Measurements from ENCODE around the gene TRMT1. TPM values are rescaled to one million over a fixed set of nuclear protein-coding genes. Genes with fewer than 3 reads are reported as not detected.

The TRMT1 gene
- total RNA-seq, 1 experiment from 2014 or later = 52.0 TPM

DNA sequence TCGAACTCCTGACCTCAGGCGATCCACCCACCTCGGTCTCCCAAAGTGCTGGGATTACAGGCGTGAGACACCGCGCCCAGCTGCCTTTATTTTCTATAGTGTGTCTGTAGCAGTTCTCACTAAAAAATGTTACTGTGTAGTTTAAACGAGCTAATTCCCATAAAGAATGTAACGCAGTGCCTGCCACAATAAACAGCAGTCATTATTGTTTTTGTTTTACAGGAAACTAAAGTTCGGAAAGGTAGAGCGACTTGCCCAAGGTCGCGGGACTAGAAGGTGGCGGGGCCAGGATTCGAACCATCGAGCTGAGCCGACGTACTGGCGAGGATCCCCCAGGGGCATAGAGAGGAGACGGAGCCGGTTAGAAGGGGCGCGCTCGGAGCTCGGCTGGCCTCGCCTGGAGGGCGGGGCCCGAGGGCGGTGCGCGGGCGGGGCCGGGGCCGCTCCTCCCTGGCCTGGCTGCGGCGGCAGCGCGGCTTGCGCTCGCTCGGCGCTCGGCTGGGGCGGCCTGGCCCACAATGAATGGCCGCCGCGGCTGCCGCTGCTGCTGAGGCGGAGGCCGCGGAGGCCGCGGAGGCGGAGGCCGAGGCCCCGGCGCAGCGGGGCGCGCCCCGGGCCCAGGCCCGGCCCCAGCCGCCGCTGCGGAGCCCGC, 1.4 kb upstream of the TRMT1 start, which contains the start of gene NACC1:
Gene NACC1 (plus strand): TSS at position 493 of the 652 bp plus-strand sequence. CDS start 16,944 bp downstream, outside the sequence.
- DNase-seq (ENCODE audit: low read depth, low spot score) = peak; percentile 78
- intact Hi-C loops (cut with micrococcal nuclease; ENCODE audit: unreplicated experiment) = no loop called here
- CTCF ChIA-PET = no interaction called here

DNA sequence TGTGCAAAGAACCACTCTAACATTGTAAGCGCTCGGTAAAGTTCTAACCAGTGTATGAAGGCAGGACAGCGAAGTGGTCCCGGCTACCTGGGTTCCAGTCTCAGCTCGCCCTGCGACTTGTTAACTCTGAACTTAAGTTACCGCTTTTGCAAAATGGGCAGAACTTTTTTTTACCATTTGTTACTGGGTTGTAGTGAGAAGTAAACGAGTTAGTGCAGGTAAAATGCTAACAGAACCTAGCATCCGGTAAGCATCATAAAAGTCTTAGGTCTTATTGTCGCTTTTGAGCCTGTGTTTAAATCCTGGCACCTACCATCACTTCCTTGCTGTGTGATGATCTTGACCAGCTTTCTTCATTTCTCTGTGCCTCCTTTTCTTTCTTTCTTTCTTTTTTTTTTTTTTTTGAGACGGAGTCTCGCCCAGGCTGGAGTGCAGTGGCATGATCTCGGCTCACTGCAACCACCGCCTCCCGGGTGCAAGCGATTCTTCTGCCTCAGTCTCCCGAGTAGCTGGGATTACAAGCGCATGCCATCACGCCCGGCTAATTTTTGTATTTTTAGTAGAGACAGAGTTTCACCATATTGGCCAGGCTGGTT, 734 bp upstream of the TRMT1 start:
- ATAC-seq (peak; percentile 6; the same call in 1 of the 2 replicates), DNase-seq (ENCODE audit: low read depth, low spot score) (no peak)
- Histone ChIP-seq H3K27me3 (ENCODE audit: control insufficient read depth, insufficient read depth, low read length) (no peaks in the 10 kb centered on the region), H3K27ac (ENCODE audit: low read length) (peak overlapping the region; percentile 91), H3K9me3 (ENCODE audit: control insufficient read depth, insufficient read depth, low read depth, low read length) (no peaks in the 10 kb centered on the region), H3K36me3 (ENCODE audit: control insufficient read depth, insufficient read depth, low read length) (peaks cover 5% of the 10 kb centered on the region), H3K4me1 (ENCODE audit: control insufficient read depth, insufficient read depth, low read length) (peaks cover 26% of the 10 kb centered on the region), H3K4me3 (ENCODE audit: low read depth in 2 of 2, low read length in 2 of 2) (peak overlapping the region; percentile 90 to 92)
- CTCF ChIA-PET = interaction anchor here (0.6 kb wide), 1 partner anchor 57 kb away, joined by 3 read pairs; no protein-coding TSS in a partner anchor
- in situ Hi-C loops (cut with HindIII; ENCODE audit: low pct_unique_long_range_greater_than_20kb, low sequenced_read_pairs) (no loop called here), intact Hi-C loops (cut with micrococcal nuclease; ENCODE audit: unreplicated experiment) (no loop called here)
- BruUV-seq (replicated peaks) = no TSS peak
- TF ChIP-seq POLR2AphosphoS5 (IDR thresholded peaks at IDR 0.05; ENCODE audit: low read depth, low read length) = no peak
- TF ChIP-seq SIN3A (IDR thresholded peaks at IDR 0.05; ENCODE audit: borderline replicate concordance, insufficient read depth, low read depth, low read length) = no peak
- TF ChIP-seq, protein P1, sequence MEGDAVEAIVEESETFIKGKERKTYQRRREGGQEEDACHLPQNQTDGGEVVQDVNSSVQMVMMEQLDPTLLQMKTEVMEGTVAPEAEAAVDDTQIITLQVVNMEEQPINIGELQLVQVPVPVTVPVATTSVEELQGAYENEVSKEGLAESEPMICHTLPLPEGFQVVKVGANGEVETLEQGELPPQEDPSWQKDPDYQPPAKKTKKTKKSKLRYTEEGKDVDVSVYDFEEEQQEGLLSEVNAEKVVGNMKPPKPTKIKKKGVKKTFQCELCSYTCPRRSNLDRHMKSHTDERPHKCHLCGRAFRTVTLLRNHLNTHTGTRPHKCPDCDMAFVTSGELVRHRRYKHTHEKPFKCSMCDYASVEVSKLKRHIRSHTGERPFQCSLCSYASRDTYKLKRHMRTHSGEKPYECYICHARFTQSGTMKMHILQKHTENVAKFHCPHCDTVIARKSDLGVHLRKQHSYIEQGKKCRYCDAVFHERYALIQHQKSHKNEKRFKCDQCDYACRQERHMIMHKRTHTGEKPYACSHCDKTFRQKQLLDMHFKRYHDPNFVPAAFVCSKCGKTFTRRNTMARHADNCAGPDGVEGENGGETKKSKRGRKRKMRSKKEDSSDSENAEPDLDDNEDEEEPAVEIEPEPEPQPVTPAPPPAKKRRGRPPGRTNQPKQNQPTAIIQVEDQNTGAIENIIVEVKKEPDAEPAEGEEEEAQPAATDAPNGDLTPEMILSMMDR (IDR thresholded peaks at IDR 0.05) = no peak
- TF ChIP-seq, protein P2, sequence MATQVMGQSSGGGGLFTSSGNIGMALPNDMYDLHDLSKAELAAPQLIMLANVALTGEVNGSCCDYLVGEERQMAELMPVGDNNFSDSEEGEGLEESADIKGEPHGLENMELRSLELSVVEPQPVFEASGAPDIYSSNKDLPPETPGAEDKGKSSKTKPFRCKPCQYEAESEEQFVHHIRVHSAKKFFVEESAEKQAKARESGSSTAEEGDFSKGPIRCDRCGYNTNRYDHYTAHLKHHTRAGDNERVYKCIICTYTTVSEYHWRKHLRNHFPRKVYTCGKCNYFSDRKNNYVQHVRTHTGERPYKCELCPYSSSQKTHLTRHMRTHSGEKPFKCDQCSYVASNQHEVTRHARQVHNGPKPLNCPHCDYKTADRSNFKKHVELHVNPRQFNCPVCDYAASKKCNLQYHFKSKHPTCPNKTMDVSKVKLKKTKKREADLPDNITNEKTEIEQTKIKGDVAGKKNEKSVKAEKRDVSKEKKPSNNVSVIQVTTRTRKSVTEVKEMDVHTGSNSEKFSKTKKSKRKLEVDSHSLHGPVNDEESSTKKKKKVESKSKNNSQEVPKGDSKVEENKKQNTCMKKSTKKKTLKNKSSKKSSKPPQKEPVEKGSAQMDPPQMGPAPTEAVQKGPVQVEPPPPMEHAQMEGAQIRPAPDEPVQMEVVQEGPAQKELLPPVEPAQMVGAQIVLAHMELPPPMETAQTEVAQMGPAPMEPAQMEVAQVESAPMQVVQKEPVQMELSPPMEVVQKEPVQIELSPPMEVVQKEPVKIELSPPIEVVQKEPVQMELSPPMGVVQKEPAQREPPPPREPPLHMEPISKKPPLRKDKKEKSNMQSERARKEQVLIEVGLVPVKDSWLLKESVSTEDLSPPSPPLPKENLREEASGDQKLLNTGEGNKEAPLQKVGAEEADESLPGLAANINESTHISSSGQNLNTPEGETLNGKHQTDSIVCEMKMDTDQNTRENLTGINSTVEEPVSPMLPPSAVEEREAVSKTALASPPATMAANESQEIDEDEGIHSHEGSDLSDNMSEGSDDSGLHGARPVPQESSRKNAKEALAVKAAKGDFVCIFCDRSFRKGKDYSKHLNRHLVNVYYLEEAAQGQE (IDR thresholded peaks at IDR 0.05; ENCODE audit: insufficient read depth in 1 of 2, low read depth in 2 of 2, low read length in 1 of 2) = no peak
- no peak for TF ChIP-seq TCF7L2 (IDR thresholded peaks at IDR 0.05; ENCODE audit: low read depth, low read length)
- POLR2A ChIA-PET = interaction anchor here (0.6 to 1.2 kb wide), 2 partner anchors 9 to 35 kb away, joined by 3 to 7 read pairs; no protein-coding TSS in a partner anchor

More for the DNA sequence above, 1.4 kb upstream of the TRMT1 start, which contains the start of gene NACC1:
- peak; percentile 86 for ATAC-seq
- H3K4me1 ChIP-seq (ENCODE audit: control insufficient read depth, insufficient read depth, low read length) = peaks cover 26% of the 10 kb centered on the region
- BruUV-seq (replicated peaks) = no TSS peak
- TF ChIP-seq, protein P2 (IDR thresholded peaks at IDR 0.05; ENCODE audit: insufficient read depth in 1 of 2, low read depth in 2 of 2, low read length in 1 of 2) = 0 out of 4 replicates have a peak, but pooled peaks of 1 of the 2 experiments have one; percentile 19
- TF ChIP-seq SIN3A (IDR thresholded peaks at IDR 0.05; ENCODE audit: borderline replicate concordance, insufficient read depth, low read depth, low read length) (no peak), POLR2AphosphoS5 (IDR thresholded peaks at IDR 0.05; ENCODE audit: low read depth, low read length) (no peak)
- H3K9me3 ChIP-seq (ENCODE audit: control insufficient read depth, insufficient read depth, low read depth, low read length) = no peaks in the 10 kb centered on the region
- no peaks in the 10 kb centered on the region for H3K27me3 ChIP-seq (ENCODE audit: control insufficient read depth, insufficient read depth, low read length)
- POLR2A ChIA-PET = interaction anchor here (0.6 to 1.2 kb wide), 2 partner anchors 9 to 34 kb away, joined by 3 to 7 read pairs; no protein-coding TSS in a partner anchor
- H3K4me3 ChIP-seq (ENCODE audit: low read depth in 2 of 2, low read length in 2 of 2) = peak within 1 kb of the TSS; percentile 90 to 92
- H3K27ac ChIP-seq (ENCODE audit: low read length) = peak within 1 kb of the TSS; percentile 91
- peaks cover 5% of the 10 kb centered on the region for H3K36me3 ChIP-seq (ENCODE audit: control insufficient read depth, insufficient read depth, low read length)
- in situ Hi-C loops (cut with HindIII; ENCODE audit: low pct_unique_long_range_greater_than_20kb, low sequenced_read_pairs) = no loop called here

Data from Panc1 (cell line).